ENCODE measurements around the gene ARHGEF16. TPM values are rescaled to one million over a fixed set of nuclear protein-coding genes. Genes with fewer than 3 reads are reported as not detected.

Gene ARHGEF16
- total RNA-seq, 1 experiment from 2014 or later: 17.2 TPM

- TF ChIP-seq, protein P1, sequence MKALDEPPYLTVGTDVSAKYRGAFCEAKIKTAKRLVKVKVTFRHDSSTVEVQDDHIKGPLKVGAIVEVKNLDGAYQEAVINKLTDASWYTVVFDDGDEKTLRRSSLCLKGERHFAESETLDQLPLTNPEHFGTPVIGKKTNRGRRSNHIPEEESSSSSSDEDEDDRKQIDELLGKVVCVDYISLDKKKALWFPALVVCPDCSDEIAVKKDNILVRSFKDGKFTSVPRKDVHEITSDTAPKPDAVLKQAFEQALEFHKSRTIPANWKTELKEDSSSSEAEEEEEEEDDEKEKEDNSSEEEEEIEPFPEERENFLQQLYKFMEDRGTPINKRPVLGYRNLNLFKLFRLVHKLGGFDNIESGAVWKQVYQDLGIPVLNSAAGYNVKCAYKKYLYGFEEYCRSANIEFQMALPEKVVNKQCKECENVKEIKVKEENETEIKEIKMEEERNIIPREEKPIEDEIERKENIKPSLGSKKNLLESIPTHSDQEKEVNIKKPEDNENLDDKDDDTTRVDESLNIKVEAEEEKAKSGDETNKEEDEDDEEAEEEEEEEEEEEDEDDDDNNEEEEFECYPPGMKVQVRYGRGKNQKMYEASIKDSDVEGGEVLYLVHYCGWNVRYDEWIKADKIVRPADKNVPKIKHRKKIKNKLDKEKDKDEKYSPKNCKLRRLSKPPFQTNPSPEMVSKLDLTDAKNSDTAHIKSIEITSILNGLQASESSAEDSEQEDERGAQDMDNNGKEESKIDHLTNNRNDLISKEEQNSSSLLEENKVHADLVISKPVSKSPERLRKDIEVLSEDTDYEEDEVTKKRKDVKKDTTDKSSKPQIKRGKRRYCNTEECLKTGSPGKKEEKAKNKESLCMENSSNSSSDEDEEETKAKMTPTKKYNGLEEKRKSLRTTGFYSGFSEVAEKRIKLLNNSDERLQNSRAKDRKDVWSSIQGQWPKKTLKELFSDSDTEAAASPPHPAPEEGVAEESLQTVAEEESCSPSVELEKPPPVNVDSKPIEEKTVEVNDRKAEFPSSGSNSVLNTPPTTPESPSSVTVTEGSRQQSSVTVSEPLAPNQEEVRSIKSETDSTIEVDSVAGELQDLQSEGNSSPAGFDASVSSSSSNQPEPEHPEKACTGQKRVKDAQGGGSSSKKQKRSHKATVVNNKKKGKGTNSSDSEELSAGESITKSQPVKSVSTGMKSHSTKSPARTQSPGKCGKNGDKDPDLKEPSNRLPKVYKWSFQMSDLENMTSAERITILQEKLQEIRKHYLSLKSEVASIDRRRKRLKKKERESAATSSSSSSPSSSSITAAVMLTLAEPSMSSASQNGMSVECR (CRISPR knock-in tag; IDR thresholded peaks at IDR 0.05; ENCODE audit: borderline replicate concordance): no peak
- TF ChIP-seq ZNF232 (CRISPR knock-in tag; IDR thresholded peaks at IDR 0.05): no peak
These were observed 44.1 kb upstream of the ARHGEF16 start (continued) for GRCh38 chr1:3410142-3410925.

DNA sequence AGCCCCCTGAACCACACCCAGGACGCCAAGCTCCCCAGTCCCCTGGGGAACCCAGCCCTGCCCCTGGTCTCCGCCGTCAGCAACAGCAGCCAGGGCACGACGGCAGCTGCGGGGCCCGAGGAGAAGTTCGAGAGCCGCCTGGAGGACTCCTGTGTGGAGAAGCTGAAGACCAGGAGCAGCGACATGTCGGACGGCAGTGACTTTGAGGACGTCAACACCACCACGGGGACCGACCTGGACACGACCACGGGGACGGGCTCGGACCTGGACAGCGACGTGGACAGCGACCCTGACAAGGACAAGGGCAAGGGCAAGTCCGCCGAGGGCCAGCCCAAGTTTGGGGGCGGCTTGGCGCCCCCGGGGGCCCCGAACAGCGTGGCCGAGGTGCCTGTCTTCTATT is 42.7 kb upstream of the ARHGEF16 start:
- H3K27me3 Mint-ChIP-seq (ENCODE audit: low read depth): peaks cover 1% of the 10 kb centered on the region; the same call in 1 of the 2 replicates
- no peaks in the 10 kb centered on the region for H3K4me1 Mint-ChIP-seq
- H3K36me3 Mint-ChIP-seq: peaks cover 2% of the 10 kb centered on the region; the same call in 1 of the 2 replicates
- ChIA-PET CTCF (interaction anchor here (0.8 to 1.6 kb wide), 3 partner anchors 8 to 42 kb away, joined by 3 to 6 read pairs (median 6); no protein-coding TSS in a partner anchor), POLR2A (no interaction called here)
- DNase-seq (ENCODE audit: low spot score) (no peak), ATAC-seq (no peak)
- no peak overlapping the region for H3K27ac Mint-ChIP-seq
- H3K4me3 Mint-ChIP-seq: no peak overlapping the region
- TF ChIP-seq ETV6 (CRISPR knock-in tag; IDR thresholded peaks at IDR 0.05) (no peak), NR2C2 (CRISPR knock-in tag; IDR thresholded peaks at IDR 0.05) (no peak), KAT7 (CRISPR knock-in tag; IDR thresholded peaks at IDR 0.05; ENCODE audit: borderline replicate concordance) (no peak), MLX (CRISPR knock-in tag; IDR thresholded peaks at IDR 0.05) (no peak)
- TF ChIP-seq, protein P2, sequence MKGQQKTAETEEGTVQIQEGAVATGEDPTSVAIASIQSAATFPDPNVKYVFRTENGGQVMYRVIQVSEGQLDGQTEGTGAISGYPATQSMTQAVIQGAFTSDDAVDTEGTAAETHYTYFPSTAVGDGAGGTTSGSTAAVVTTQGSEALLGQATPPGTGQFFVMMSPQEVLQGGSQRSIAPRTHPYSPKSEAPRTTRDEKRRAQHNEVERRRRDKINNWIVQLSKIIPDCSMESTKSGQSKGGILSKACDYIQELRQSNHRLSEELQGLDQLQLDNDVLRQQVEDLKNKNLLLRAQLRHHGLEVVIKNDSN (CRISPR knock-in tag; IDR thresholded peaks at IDR 0.05): no peak
- H3K9me3 Mint-ChIP-seq: peaks cover 4% of the 10 kb centered on the region

DNA sequence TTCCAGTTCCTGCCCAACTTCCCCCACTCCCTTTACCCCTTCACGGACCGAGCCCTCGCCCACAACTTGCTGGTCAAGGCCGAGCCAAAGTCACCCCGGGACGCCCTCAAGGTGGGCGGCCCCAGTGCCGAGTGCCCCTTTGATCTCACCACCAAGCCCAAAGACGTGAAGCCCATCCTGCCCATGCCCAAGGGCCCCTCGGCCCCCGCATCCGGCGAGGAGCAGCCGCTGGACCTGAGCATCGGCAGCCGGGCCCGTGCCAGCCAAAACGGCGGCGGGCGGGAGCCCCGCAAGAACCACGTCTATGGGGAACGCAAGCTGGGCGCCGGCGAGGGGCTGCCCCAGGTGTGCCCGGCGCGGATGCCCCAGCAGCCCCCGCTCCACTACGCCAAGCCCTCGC is 42.1 kb upstream of the ARHGEF16 start:
- POLR2A ChIA-PET: no interaction called here
- DNase-seq (ENCODE audit: low spot score) (no peak), ATAC-seq (no peak)
- Mint-ChIP-seq H3K27me3 (ENCODE audit: low read depth) (peaks cover 4% of the 10 kb centered on the region; the same call in 1 of the 2 replicates), H3K9me3 (peaks cover 9% of the 10 kb centered on the region), H3K4me3 (no peak overlapping the region), H3K36me3 (peaks cover 5% of the 10 kb centered on the region), H3K4me1 (no peaks in the 10 kb centered on the region), H3K27ac (no peak overlapping the region)
- CTCF ChIA-PET: interaction anchor here (0.6 to 1.6 kb wide), 5 partner anchors 9 to 404 kb away, joined by 3 to 6 read pairs (median 3); no protein-coding TSS in a partner anchor
- no peak for TF ChIP-seq TEAD4 (CRISPR knock-in tag; IDR thresholded peaks at IDR 0.05)
- TF ChIP-seq CREM (CRISPR knock-in tag; IDR thresholded peaks at IDR 0.05): no peak
- no peak for TF ChIP-seq ZNF512 (CRISPR knock-in tag; IDR thresholded peaks at IDR 0.05; ENCODE audit: borderline replicate concordance)
- TF ChIP-seq STAT6 (CRISPR knock-in tag; conservative IDR thresholded peaks at IDR 0.05; ENCODE audit: low read depth): no peak
- TF ChIP-seq, protein P3, sequence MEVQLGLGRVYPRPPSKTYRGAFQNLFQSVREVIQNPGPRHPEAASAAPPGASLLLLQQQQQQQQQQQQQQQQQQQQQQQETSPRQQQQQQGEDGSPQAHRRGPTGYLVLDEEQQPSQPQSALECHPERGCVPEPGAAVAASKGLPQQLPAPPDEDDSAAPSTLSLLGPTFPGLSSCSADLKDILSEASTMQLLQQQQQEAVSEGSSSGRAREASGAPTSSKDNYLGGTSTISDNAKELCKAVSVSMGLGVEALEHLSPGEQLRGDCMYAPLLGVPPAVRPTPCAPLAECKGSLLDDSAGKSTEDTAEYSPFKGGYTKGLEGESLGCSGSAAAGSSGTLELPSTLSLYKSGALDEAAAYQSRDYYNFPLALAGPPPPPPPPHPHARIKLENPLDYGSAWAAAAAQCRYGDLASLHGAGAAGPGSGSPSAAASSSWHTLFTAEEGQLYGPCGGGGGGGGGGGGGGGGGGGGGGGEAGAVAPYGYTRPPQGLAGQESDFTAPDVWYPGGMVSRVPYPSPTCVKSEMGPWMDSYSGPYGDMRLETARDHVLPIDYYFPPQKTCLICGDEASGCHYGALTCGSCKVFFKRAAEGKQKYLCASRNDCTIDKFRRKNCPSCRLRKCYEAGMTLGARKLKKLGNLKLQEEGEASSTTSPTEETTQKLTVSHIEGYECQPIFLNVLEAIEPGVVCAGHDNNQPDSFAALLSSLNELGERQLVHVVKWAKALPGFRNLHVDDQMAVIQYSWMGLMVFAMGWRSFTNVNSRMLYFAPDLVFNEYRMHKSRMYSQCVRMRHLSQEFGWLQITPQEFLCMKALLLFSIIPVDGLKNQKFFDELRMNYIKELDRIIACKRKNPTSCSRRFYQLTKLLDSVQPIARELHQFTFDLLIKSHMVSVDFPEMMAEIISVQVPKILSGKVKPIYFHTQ (CRISPR knock-in tag; IDR thresholded peaks at IDR 0.05): no peak
- TF ChIP-seq GRHL2 (CRISPR knock-in tag; IDR thresholded peaks at IDR 0.05; ENCODE audit: insufficient replicate concordance, severe bottlenecking): no peak
- no peak for TF ChIP-seq FOXK1 (CRISPR knock-in tag; IDR thresholded peaks at IDR 0.05)
- TF ChIP-seq MYBL2 (CRISPR knock-in tag; IDR thresholded peaks at IDR 0.05): no peak
- TF ChIP-seq, protein P4, sequence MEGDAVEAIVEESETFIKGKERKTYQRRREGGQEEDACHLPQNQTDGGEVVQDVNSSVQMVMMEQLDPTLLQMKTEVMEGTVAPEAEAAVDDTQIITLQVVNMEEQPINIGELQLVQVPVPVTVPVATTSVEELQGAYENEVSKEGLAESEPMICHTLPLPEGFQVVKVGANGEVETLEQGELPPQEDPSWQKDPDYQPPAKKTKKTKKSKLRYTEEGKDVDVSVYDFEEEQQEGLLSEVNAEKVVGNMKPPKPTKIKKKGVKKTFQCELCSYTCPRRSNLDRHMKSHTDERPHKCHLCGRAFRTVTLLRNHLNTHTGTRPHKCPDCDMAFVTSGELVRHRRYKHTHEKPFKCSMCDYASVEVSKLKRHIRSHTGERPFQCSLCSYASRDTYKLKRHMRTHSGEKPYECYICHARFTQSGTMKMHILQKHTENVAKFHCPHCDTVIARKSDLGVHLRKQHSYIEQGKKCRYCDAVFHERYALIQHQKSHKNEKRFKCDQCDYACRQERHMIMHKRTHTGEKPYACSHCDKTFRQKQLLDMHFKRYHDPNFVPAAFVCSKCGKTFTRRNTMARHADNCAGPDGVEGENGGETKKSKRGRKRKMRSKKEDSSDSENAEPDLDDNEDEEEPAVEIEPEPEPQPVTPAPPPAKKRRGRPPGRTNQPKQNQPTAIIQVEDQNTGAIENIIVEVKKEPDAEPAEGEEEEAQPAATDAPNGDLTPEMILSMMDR (IDR thresholded peaks at IDR 0.05): no peak

Measured in WTC11 (cell line).